Right lobe of liver (tissue), 4 donors: ENCODE measurements around the gene DPAGT1.

Source experiments
- CTCF ChIP-seq, 4 donors: fragments of 200-600 bp in 3 of 4; fragments of 450-650 bp in 1 of 4; IDR thresholded peaks; one replicate each; pipeline versions ENCODE4 v1.5.1 to v1.8.0; 2016 to 2022; ENCODE audit warnings: antibody characterized with exemption in 4 of 4, mild to moderate bottlenecking in 2 of 4
- POLR2A ChIP-seq: fragments of 450-650 bp; IDR thresholded peaks from one replicate; pipeline ENCODE4 v1.6.1; 2017; ENCODE audit warnings: antibody characterized with exemption, mild to moderate bottlenecking
- donor health status: DM: no; HTN: no; CAD: no.
- donor health status: DM: no; HTN: no; CAD: no.
- donor health status: DM: no; HTN: yes; CAD: no.

GRCh38 chr11:119091966-119092879 lies 9.4 kb downstream of the DPAGT1 start:
- TF ChIP-seq CTCF (IDR thresholded peaks at IDR 0.05) (no peak), POLR2A (no peak)
